IPS-18c (cell line): ENCODE data around the gene FERMT3.

Experiments used
- H3K4me3 ChIP-seq: 2 replicates; pipeline ENCODE4 v1.7.0; 2013; ENCODE audit warnings: low read depth, mild to moderate bottlenecking, low read length, moderate library complexity; ENCODE audit not compliant: insufficient read depth
- H3K9me3 ChIP-seq: one replicate; pipeline ENCODE4 v1.6.1; 2013; ENCODE audit warnings: mild to moderate bottlenecking, low read length, moderate library complexity; ENCODE audit not compliant: control insufficient read depth, insufficient read depth

The FERMT3 gene

GRCh38 chr11:64181506-64182411 lies 24.8 kb upstream of the FERMT3 start:
- no peaks in the 10 kb centered on the region for H3K9me3 ChIP-seq
- H3K4me3 ChIP-seq, result no peak overlapping the region; the same call in none of the 2 replicates

- Histone ChIP-seq H3K4me3 (no peak overlapping the region), H3K9me3 (no peaks in the 10 kb centered on the region)
Measured at GRCh38 chr11:64183890-64184289, 22.6 kb upstream of the FERMT3 start.

DNA sequence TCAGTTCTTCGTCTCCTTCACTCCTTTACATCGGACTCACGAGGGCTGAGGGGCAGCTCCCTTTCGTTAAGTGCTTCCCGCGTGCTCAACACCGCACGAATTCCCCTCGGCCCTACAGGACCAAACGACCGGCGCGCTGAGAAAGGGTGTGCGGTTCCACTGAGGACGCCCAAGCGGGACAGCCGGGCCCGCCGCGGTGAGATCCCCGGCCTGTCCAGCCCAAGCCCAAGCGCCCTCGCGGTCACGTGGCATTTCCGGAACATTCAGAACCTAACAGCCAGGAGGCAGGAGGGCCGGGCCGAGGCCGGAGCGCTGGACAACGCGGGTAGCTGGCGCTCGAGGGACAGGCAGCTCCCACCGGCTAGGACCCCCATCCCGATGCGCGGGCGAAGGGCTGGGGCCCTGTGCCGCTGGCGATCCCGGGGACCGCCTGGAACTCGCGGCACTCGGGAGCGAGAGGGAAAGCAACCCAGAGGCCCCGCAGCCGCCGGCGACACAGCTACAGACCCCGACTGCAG lies 21.3 kb upstream of the FERMT3 start:
- peak overlapping the region; percentile 87 for H3K4me3 ChIP-seq
- no peaks in the 10 kb centered on the region for H3K9me3 ChIP-seq

DNA sequence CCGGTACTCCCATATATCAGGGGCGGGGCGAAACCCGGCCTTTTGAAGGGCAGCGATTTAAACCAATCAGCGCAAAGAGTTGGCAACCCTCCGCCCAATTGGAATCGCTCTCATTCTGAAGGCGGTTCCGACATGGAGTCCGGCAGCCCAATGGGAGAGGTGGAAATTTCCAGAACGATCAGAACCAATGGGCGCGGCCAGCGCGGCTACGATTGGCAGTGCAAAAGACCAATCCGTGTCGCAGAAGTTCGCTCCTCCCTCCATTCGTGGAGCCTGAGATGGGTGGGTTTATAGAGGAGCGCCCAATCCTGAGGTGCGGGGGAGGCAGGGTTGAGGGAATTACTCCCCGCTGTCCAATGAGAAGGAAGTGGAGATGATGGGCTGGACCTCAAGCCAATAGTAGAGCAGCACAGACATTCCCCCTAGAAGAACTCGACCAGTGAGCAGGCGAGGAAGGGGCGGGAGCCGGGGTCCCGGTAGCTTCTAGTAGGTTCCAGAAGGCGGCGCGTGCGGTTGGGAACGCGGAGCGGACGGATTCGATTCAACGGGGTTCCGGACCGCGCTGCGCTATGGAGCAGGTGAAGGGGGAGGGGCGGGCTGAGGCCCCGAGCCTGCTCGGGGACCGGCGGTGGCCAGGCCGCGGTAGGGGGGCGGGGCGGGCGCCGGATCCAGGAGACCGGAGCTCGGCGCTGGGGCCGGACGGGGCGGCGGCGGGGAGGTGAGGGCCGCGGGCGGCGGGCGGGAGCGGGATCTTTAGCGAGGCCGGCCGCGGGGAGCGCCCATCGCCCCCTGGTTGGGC lies 20.6 kb upstream of the FERMT3 start, which contains the start of gene STIP1:
Gene STIP1 (plus strand): TSS at position 479 of the 799 bp plus-strand sequence. CDS start 91 bp downstream, at position 570.
- peak within 1 kb of the TSS; percentile 87 for H3K4me3 ChIP-seq
- H3K9me3 ChIP-seq, result no peaks in the 10 kb centered on the region

DNA sequence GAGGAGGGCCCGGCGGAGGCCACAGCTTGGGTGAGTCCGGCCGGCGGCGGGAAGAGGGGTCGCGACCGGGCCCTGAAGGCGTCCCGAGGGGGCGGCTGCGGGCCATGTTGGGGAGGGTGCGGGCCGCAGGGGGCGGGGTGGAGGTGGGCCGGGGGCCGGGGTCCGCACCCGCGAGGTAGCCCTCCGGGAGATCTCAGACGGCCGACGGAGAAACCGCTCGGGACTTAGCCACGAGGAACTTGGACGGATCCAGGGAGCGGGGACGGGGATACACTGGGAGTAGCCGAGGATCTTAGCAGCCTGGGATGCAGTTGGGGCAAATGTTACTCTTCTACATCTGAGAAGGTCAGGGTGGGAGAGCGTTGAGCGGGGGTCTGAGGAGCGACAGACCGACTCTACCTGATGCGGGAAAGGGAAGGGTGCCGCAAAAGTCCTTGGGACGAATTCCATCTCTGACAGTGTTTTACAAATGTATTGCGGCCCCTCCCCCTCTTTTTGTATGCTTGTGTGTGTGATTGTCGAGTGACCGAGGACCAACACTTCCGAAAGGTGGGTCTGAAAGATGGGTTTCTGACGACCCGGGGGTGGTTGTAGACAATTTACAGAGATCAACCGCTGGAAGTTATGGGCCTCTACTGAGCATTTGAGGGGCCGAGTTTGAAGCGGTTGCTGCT lies 19.9 kb upstream of the FERMT3 start:
- Histone ChIP-seq H3K9me3 (no peaks in the 10 kb centered on the region), H3K4me3 (no peak overlapping the region; the same call in 1 of the 2 replicates)

GRCh38 chr11:64192434-64192833 lies 14.1 kb upstream of the FERMT3 start:
- H3K9me3 ChIP-seq, result no peaks in the 10 kb centered on the region
- no peak overlapping the region for H3K4me3 ChIP-seq

- Histone ChIP-seq H3K9me3 (no peaks in the 10 kb centered on the region), H3K4me3 (no peak overlapping the region)
Measured at GRCh38 chr11:64196626-64197025, 9.9 kb upstream of the FERMT3 start.

- H3K4me3 ChIP-seq, result no peak overlapping the region
- no peaks in the 10 kb centered on the region for H3K9me3 ChIP-seq
Measured at GRCh38 chr11:64198511-64198910, 8.0 kb upstream of the FERMT3 start.

DNA sequence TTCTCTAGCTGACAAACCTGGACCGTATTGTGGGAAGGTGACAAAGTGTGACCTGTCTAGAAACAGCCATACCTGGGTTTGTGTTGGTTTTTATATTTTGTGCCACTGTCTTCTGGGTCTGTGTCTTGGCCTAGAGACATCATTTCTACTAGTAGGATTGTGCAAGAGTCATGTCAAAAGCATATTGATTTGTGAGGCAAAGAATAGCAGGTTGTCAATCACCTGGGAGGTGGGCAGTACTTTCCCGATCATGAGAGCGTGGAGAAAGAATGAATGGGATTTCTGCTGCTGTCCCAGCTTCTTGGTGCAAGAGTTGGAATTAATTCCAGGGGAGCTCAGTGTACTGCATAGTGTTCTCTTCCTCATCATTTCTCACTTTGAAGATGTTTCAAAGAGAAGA lies 5.0 kb upstream of the FERMT3 start:
- Histone ChIP-seq H3K9me3 (no peaks in the 10 kb centered on the region), H3K4me3 (no peak overlapping the region)

DNA sequence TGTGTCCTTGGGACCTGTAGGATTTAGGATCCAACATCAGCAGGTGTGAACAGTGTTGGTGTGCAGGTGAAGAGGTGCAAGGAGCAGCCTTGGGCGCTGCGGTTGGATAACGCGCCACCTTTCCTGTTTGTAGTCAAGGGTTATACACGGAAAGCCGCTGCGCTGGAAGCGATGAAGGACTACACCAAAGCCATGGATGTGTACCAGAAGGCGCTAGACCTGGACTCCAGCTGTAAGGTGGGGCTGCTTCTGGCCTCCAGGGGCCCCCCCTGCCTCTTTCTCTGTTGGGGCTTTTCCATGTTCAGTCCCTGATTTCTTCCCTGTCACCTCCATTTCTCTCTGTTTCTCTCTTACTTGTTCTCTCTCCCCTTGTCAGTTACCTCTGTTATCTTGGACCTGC lies 3.5 kb upstream of the FERMT3 start:
- no peak overlapping the region for H3K4me3 ChIP-seq
- H3K9me3 ChIP-seq, result no peaks in the 10 kb centered on the region

- H3K4me3 ChIP-seq, result no peak overlapping the region
Measured at GRCh38 chr11:64203421-64204079, 3.0 kb upstream of the FERMT3 start.

DNA sequence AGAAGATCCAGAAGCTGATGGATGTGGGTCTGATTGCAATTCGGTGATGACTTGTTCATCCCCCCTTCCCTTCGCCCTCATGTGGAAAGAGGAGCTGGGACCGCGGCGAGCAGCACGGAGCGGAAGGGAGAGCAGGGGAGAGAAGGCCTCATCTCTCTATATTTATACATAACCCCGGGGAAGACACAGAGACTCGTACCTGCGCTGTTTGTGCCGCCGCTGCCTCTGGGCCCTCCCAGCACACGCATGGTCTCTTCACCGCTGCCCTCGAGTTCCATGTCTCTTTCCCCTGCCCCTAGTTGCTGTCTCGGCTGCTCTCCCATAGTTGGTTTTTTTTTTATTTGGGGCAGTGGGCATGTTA lies 2.5 kb upstream of the FERMT3 start:
- no peaks in the 10 kb centered on the region for H3K9me3 ChIP-seq
- no peak overlapping the region for H3K4me3 ChIP-seq

More at GRCh38 chr11:64203421-64204079, 3.0 kb upstream of the FERMT3 start:
- H3K9me3 ChIP-seq, result no peaks in the 10 kb centered on the region

DNA sequence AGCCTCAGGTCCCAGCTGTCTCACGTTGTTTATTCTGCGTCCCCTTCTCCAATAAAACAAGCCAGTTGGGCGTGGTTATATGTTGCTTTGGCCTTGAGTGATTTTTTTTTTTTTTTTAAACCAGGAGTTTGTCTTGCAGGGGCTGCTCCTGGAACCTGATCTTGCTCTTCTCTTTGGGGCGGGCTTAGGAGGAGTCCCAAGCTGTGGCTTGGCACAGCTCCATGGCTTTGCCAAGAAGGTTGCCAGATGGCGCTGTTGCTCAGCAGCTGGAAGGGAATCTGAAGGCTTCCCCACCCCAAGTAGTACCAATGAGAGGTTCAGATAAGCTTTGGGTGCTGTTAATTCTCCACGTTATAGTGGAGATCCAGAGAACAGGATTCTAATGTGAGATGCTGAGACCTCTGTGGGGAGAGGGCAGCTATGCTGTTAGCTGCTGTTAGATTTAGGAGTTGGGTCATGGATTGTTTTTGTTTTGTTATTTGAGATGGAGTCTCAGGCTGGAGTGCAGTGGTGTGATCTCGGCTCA lies 2.0 kb upstream of the FERMT3 start:
- Histone ChIP-seq H3K4me3 (no peak overlapping the region), H3K9me3 (peaks cover 2% of the 10 kb centered on the region)

DNA sequence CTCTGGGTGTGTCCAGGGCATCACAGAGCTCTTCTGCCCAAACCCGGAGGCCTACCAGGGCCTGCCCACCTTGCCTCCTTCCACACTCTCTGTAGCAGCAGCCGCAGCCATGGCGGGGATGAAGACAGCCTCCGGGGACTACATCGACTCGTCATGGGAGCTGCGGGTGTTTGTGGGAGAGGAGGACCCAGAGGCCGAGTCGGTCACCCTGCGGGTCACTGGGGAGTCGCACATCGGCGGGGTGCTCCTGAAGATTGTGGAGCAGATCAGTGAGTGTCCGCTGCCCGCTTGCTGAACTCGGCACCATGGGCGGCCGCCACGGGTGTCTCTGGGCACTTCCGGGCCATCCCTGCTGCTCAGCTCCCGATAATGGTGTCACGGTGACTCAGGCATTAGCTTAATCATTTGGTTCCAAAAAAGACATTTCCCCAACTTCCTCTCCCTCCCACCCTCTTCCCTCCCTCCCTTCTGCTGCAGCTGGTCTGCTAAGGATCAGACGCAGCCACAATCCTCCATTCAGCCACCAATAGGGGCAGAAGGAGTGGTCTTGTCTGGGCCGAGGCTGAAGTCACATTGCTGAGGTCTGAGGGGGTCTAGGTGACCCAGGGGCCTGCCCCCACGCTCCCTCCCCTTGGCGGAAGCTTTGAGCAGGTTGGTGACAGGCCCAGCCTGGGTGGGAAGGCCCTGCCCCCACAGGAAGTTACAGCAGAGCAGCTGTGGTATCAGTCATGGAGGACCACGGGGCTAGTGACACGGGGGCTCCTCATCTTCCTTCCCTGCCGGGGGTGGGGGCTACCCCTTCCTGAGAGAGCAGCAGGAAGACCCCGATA lies 950 bp downstream of the FERMT3 start:
- Histone ChIP-seq H3K9me3 (peaks cover 2% of the 10 kb centered on the region), H3K4me3 (no peak overlapping the region)

DNA sequence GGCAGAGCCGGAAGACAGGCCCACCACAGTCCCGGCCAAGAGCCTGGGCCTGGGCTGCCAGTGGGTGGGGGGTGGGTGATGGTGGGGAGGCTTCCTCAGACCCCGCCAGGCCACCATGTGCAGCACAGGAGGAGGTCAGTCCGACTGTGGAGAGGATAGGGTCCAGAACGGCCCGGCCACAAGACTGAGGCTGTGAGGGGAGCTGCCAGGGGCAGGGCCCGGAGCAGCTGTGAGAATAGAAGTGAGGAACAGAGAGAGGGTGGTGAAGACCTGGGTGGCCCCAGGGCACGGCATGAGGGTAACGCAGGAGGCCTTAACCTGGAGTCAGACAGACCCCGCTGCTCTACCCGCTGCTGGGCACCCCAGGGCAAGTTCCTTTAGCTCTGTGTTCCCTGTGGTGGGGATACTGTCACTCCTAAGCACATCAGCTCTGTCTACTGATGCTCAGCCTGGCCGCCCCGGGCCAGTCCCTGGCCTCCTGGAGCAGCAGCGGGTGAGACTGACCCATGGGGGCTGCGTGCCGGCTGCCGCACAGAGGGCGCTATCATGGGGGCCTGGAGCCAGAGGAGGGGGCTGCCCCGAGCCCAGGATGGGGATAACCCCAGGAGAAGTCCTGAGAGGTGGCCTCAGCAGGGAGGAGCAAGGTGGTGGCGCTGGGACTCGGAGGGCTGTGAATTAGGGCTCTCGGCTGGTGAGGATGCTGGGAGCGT lies 1.7 kb downstream of the FERMT3 start:
- Histone ChIP-seq H3K9me3 (peaks cover 2% of the 10 kb centered on the region), H3K4me3 (no peak overlapping the region)
